Trophoblast cell (in vitro differentiated cells and primary cell): ENCODE results near the gene G6PD.
A peak's percentile ranks its signal among the peaks of the same experiment; 100 is the strongest.

Experiments used
- DNase-seq, 2 donors: peaks; one replicate each; pipeline ENCODE4 v3.0.0-alpha.2; 2016
- H2AFZ ChIP-seq: 2 replicates; pipeline ENCODE4 v1.6.1; 2013; ENCODE audit warnings: low read length, moderate library complexity, mild to moderate bottlenecking; ENCODE audit not compliant: insufficient read depth, poor library complexity
- H2AK5ac ChIP-seq: 2 replicates; pipeline ENCODE4 v1.6.1; 2013; ENCODE audit warnings: mild to moderate bottlenecking, low read length
- H2BK120ac ChIP-seq: 2 replicates; pipeline ENCODE4 v1.6.1; 2013; ENCODE audit warnings: low read length, mild to moderate bottlenecking, moderate library complexity; ENCODE audit not compliant: insufficient read depth, poor library complexity
- H2BK12ac ChIP-seq: 2 replicates; pipeline ENCODE4 v1.6.1; 2013; ENCODE audit warnings: mild to moderate bottlenecking, low read length, moderate library complexity
- H2BK5ac ChIP-seq: 2 replicates; pipeline ENCODE4 v1.6.1; 2013; ENCODE audit warnings: low read length, low read depth, moderate library complexity, mild to moderate bottlenecking; ENCODE audit not compliant: poor library complexity
- H3K14ac ChIP-seq: 2 replicates; pipeline ENCODE4 v1.6.1; 2013; ENCODE audit warnings: mild to moderate bottlenecking, low read length
- H3K18ac ChIP-seq: 2 replicates; pipeline ENCODE4 v1.6.1; 2013; ENCODE audit warnings: mild to moderate bottlenecking, low read length
- H3K23ac ChIP-seq: 2 replicates; pipeline ENCODE4 v1.6.1; 2013; ENCODE audit warnings: low read length
- H3K27ac ChIP-seq: 2 replicates; pipeline ENCODE4 v1.5.1; 2013; ENCODE audit warnings: low read depth, mild to moderate bottlenecking, inconsistent platforms, low read length, moderate library complexity
- H3K27me3 ChIP-seq: 2 replicates; pipeline ENCODE4 v1.6.1; 2013; ENCODE audit warnings: inconsistent platforms, mild to moderate bottlenecking, low read length, moderate library complexity; ENCODE audit not compliant: insufficient read depth
- H3K36me3 ChIP-seq, 2 experiments: 1 replicate in 1 of 2; 2 replicates in 1 of 2; pipeline ENCODE4 v1.6.1; 2013; ENCODE audit warnings: low read length in 2 of 2, mild to moderate bottlenecking in 2 of 2, moderate library complexity in 1 of 2; ENCODE audit not compliant: insufficient read depth in 2 of 2, control insufficient read depth in 1 of 2
- H3K4ac ChIP-seq: 2 replicates; pipeline ENCODE4 v1.6.1; 2013; ENCODE audit warnings: low read depth, mild to moderate bottlenecking, low read length, moderate library complexity
- H3K4me1 ChIP-seq, 2 experiments: 1 replicate in 1 of 2; 2 replicates in 1 of 2; pipeline ENCODE4 v1.6.1; 2013; ENCODE audit warnings: low read length in 2 of 2, mild to moderate bottlenecking in 2 of 2, moderate library complexity in 1 of 2; ENCODE audit not compliant: insufficient read depth in 2 of 2, control insufficient read depth in 1 of 2
- H3K4me2 ChIP-seq: 2 replicates; pipeline ENCODE4 v1.6.1; 2013; ENCODE audit warnings: inconsistent platforms, mild to moderate bottlenecking, low read length, moderate library complexity
- H3K4me3 ChIP-seq: 2 replicates; pipeline ENCODE4 v1.5.1; 2013; ENCODE audit warnings: mild to moderate bottlenecking, low read depth, low read length, inconsistent platforms
- H3K79me1 ChIP-seq: one replicate; pipeline ENCODE4 v1.6.1; 2013; ENCODE audit warnings: low read length
- H3K79me2 ChIP-seq: 2 replicates; pipeline ENCODE4 v1.6.1; 2013; ENCODE audit warnings: low read length, mild to moderate bottlenecking; ENCODE audit not compliant: control insufficient read depth, insufficient read depth, poor library complexity
- H3K9ac ChIP-seq: 2 replicates; pipeline ENCODE4 v1.6.1; 2013; ENCODE audit warnings: mild to moderate bottlenecking, low read length
- H3K9me3 ChIP-seq: 2 replicates; pipeline ENCODE4 v1.6.1; 2013; ENCODE audit warnings: low read depth, mild to moderate bottlenecking, control low read depth, inconsistent platforms, low read length; ENCODE audit not compliant: insufficient read depth
- H4K12ac ChIP-seq: 2 replicates; pipeline ENCODE4 v1.6.1; 2013; ENCODE audit warnings: low read depth, mild to moderate bottlenecking, low read length, moderate library complexity
- H4K8ac ChIP-seq: 2 replicates; pipeline ENCODE4 v1.6.1; 2013; ENCODE audit warnings: low read depth, mild to moderate bottlenecking, low read length, moderate library complexity
- H4K91ac ChIP-seq: one replicate; pipeline ENCODE4 v1.6.1; 2013; ENCODE audit warnings: low read depth, mild to moderate bottlenecking, low read length, moderate library complexity
- WGBS: extraction: QIAGEN DNeasy Blood & Tissue Kit; methylation state at CpG from one replicate; pipeline ENCODE4 v1.1.7; 2013; ENCODE audit warnings: missing lambda C conversion rate; ENCODE audit not compliant: insufficient read length, insufficient coverage; ENCODE audit errors: extremely low coverage; 5-methylcytosine and 5-hydroxymethylcytosine counted together

The G6PD gene

DNA sequence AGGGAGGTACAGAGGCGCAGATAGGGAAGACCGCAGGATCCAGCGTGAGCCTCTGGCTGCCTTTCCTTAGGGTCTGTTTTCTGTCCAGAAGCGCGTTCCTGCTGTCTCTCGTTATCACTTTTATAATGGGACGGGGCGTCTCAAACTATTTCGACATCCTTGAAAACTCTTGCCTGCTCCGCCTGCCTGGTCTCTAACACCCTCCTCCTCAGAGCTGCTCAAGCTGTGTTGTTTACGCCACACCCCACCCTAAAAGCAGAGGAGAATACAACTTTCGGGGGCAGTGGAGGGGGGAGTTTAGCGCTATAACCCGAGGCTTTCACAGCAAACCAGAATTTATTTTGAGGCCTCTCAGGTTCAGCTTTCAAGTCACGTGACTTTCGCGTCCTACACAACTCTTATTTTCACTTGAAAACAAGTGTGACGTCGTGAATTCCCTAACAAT, 30.0 kb downstream of the G6PD start:
- peak overlapping the region; percentile 65 for H3K4me2 ChIP-seq
- peak overlapping the region; percentile 63 for H3K4me3 ChIP-seq
- H3K79me2 ChIP-seq = peaks cover 5% of the 10 kb centered on the region
- no CpG with 5 or more reads among the region's 19 CpGs for WGBS
- H4K12ac ChIP-seq = peak overlapping the region; percentile 16
- H3K4ac ChIP-seq = no peak overlapping the region
- H3K18ac ChIP-seq = peak overlapping the region; percentile 60
- H3K14ac ChIP-seq = peak overlapping the region; percentile 8
- peak overlapping the region; percentile 83 for H2BK120ac ChIP-seq
- peak overlapping the region; percentile 95 for H4K8ac ChIP-seq
- H3K4me1 ChIP-seq = peaks cover 9 to 14% of the 10 kb centered on the region in 2 experiments
- H3K27ac ChIP-seq = peak overlapping the region; percentile 95
- H4K91ac ChIP-seq = peak overlapping the region; percentile 85
- H2AK5ac ChIP-seq = no peak overlapping the region
- no peaks in the 10 kb centered on the region for H3K27me3 ChIP-seq
- peak overlapping the region; percentile 71 for H3K9ac ChIP-seq
- no peaks in the 10 kb centered on the region for H3K9me3 ChIP-seq
- peak in 1 of 2 donors; percentile 51 for DNase-seq
- H2BK12ac ChIP-seq = no peak overlapping the region
- no peak overlapping the region for H3K23ac ChIP-seq
- peaks cover 14% of the 10 kb centered on the region for H3K79me1 ChIP-seq
- H3K36me3 ChIP-seq = no peaks in the 10 kb centered on the region
- no peak overlapping the region for H2AFZ ChIP-seq
- H2BK5ac ChIP-seq = peak overlapping the region; percentile 61

DNA sequence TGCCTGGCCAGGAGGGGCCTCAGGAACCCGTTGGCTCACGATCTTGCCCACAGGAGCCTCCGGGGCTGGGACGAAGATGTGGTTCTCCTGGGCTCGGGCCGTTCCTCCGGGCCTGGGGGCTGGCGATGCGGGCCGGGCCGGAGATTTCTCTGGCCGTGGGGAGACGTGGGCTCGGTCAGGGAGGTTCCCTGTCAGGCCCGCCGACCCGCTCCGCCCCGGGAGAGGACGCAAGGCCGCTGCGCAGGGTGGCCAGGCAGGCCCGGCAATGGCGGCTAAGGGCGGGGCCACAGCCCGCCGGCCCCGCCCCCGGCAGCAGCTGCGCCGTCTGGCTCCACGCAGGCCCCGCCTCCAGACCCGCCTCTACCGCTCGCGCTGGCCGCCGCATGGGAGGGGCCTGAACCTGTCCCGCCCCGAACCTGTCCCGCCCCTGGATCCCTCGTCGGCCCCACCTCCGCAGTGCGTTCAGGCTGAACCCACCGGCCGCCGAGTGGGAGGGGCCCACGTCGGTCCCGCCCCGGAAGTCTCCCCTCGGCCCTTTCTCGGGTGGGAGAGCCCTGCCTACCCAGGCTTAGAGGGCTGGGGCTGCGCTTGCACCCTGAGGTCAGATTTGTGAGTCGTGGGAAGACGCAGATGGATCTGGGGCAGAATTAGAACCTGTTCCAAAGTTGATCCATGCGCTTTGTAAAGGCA, 30.5 kb downstream of the G6PD start, which contains the start of gene FAM3A:
Gene FAM3A, minus strand, starts transcription at position 267 of the 690 bp plus-strand sequence. CDS start 460 bp downstream, outside the sequence.
- Histone ChIP-seq H3K4me1 (peaks cover 10 to 16% of the 10 kb centered on the region in 2 experiments), H3K79me2 (peaks cover 5% of the 10 kb centered on the region), H3K4ac (peak within 1 kb of the TSS; percentile 87), H3K14ac (peak within 1 kb of the TSS; percentile 93), H3K4me2 (peak within 1 kb of the TSS; percentile 96), H3K9ac (peak within 1 kb of the TSS; percentile 94), H3K4me3 (peak within 1 kb of the TSS; percentile 81), H2BK12ac (peak within 1 kb of the TSS; percentile 79), H2BK120ac (peak within 1 kb of the TSS; percentile 83), H3K27me3 (no peaks in the 10 kb centered on the region), H3K36me3 (peaks cover 0 to 2% of the 10 kb centered on the region in 2 experiments), H2AK5ac (peak within 1 kb of the TSS; percentile 59), H3K79me1 (peaks cover 14% of the 10 kb centered on the region), H4K12ac (peak within 1 kb of the TSS; percentile 67), H2AFZ (peak within 1 kb of the TSS; percentile 81), H4K91ac (peak within 1 kb of the TSS; percentile 90), H2BK5ac (peak within 1 kb of the TSS; percentile 90), H3K27ac (peak within 1 kb of the TSS; percentile 95), H3K9me3 (no peaks in the 10 kb centered on the region), H3K23ac (no peak within 1 kb of the TSS), H4K8ac (peak within 1 kb of the TSS; percentile 95), H3K18ac (peak within 1 kb of the TSS; percentile 90)
- no CpG with 5 or more reads among the region's 59 CpGs for WGBS
- peak; percentile 79 to 89 for DNase-seq

DNA sequence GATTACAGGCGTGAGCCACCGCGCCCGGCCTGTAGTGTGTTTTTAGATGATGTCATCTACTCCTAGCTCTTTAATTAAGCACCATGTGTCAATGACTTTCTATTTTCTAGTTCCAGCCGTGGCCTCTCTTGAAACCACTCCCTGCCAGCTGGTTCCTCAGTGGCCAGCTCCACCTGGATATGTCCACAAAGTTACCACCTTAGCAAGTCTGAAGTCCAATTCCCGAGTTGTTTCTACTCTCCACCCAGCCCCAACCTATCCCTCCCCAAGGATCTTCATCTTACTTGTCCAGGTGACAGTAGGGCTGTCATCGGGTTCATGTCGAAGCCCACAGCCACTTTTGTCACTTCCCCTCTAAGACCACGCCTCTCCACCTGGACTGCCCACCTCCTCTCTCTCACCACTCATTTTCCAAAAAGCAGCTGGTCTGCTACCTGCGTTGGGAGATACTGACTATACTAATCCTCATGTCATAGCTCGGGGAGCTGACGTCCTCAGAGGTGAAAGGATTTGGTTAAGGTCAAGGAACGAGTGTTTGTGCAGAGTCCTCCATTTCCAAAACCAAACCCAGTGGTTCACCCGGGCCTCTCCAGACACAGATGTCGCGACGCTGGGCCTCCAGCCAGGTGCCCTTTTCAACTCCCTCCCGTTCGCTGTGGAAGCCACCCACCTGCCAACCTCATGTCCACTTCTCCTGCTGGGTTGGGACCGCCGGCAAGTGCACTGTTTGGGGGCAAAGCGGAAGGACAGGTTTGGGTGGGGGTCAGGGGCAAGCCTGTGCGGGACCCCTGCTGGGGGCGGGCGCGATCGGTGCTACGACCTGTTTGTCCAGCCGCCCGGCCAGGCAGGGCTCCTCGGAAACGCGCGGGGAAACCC, 31.3 kb downstream of the G6PD start:
- peak overlapping the region; percentile 87 for H3K27ac ChIP-seq
- peak overlapping the region; percentile 81 for H3K4me3 ChIP-seq
- peak overlapping the region; percentile 59 for H2AK5ac ChIP-seq
- H2BK120ac ChIP-seq = peak overlapping the region; percentile 82
- H4K8ac ChIP-seq = peak overlapping the region; percentile 93
- H3K14ac ChIP-seq = peak overlapping the region; percentile 67
- H4K91ac ChIP-seq = peak overlapping the region; percentile 90
- peaks cover 10 to 16% of the 10 kb centered on the region in 2 experiments for H3K4me1 ChIP-seq
- H2BK12ac ChIP-seq = peak overlapping the region; percentile 19
- peak overlapping the region; percentile 87 for H3K4ac ChIP-seq
- no peaks in the 10 kb centered on the region for H3K9me3 ChIP-seq
- peak; percentile 38 to 50 for DNase-seq
- peaks cover 14% of the 10 kb centered on the region for H3K79me1 ChIP-seq
- no peak overlapping the region for H3K23ac ChIP-seq
- H3K9ac ChIP-seq = peak overlapping the region; percentile 94
- peaks cover 5% of the 10 kb centered on the region for H3K79me2 ChIP-seq
- H4K12ac ChIP-seq = peak overlapping the region; percentile 67
- peaks cover 0 to 2% of the 10 kb centered on the region in 2 experiments for H3K36me3 ChIP-seq
- H3K18ac ChIP-seq = peak overlapping the region; percentile 85
- H2AFZ ChIP-seq = peak overlapping the region; percentile 81
- peak overlapping the region; percentile 90 for H2BK5ac ChIP-seq
- peak overlapping the region; percentile 96 for H3K4me2 ChIP-seq
- WGBS = no CpG with 5 or more reads among the region's 34 CpGs
- no peaks in the 10 kb centered on the region for H3K27me3 ChIP-seq

DNA sequence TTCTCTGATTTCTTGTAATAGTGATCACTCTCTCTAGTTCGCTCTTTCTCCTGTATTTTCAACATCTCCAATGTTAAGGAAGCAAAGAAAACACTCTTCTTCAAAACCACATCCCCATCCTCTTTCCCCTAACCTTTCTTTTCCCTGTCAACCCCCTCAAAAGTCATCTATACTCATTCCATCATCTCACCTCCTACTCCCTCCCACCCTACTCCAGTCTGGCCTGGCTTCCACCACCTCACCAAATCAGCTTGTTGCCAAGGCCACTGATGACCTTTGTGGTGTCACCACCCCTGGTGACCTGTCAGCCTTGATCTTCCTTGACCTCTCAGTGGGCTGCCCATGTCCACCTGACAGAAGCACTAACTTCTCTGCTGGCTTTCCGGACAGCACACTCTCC, 32.9 kb downstream of the G6PD start:
- Histone ChIP-seq H3K27me3 (no peaks in the 10 kb centered on the region), H3K4me2 (no peak overlapping the region), H3K9ac (no peak overlapping the region), H3K79me2 (peaks cover 5% of the 10 kb centered on the region), H3K36me3 (peaks cover 4 to 5% of the 10 kb centered on the region in 2 experiments), H3K18ac (no peak overlapping the region), H3K4me1 (peaks cover 10 to 16% of the 10 kb centered on the region in 2 experiments), H4K8ac (no peak overlapping the region), H3K14ac (no peak overlapping the region), H3K9me3 (no peaks in the 10 kb centered on the region), H3K23ac (no peak overlapping the region), H4K91ac (no peak overlapping the region), H3K79me1 (peaks cover 14% of the 10 kb centered on the region), H3K4me3 (no peak overlapping the region), H3K27ac (no peak overlapping the region), H2AFZ (no peak overlapping the region), H2BK12ac (no peak overlapping the region), H2BK120ac (no peak overlapping the region), H2AK5ac (no peak overlapping the region), H3K4ac (no peak overlapping the region), H4K12ac (no peak overlapping the region), H2BK5ac (no peak overlapping the region)
- WGBS = no CpG with 5 or more reads among the region's 2 CpGs
- no peak for DNase-seq
